Sigmoid colon (tissue), 4 donors: ENCODE results near the gene ITGB5.

Experiments
- CTCF ChIP-seq, 4 experiments: fragments of 450-650 bp in 3 of 4; fragments of 200-600 bp in 1 of 4; IDR thresholded peaks; one replicate each; pipeline ENCODE4 v1.5.1; 2016 to 2019; ENCODE audit warnings: antibody characterized with exemption in 4 of 4, mild to moderate bottlenecking in 3 of 4, moderate library complexity in 2 of 4
- EP300 ChIP-seq, 4 donors: sonication (generic); formaldehyde crosslinking; IDR thresholded peaks; one replicate each; pipeline ENCODE4 v1.6.1; 2017; ENCODE audit warnings: antibody characterized with exemption in 4 of 4
- POLR2A ChIP-seq, 2 donors: fragments of 450-650 bp; IDR thresholded peaks; one replicate each; pipeline ENCODE4 v1.6.1; 2016; ENCODE audit warnings: antibody characterized with exemption in 2 of 2, mild to moderate bottlenecking in 2 of 2, moderate library complexity in 2 of 2
- POLR2AphosphoS5 ChIP-seq, 4 donors: sonication (generic); formaldehyde crosslinking; IDR thresholded peaks; one replicate each; pipeline ENCODE4 v1.6.1; 2017; ENCODE audit warnings: antibody characterized with exemption in 4 of 4

- TF ChIP-seq CTCF (IDR thresholded peaks at IDR 0.05) (no peak), EP300 (IDR thresholded peaks at IDR 0.05) (no peak), POLR2A (IDR thresholded peaks at IDR 0.05) (no peak), POLR2AphosphoS5 (IDR thresholded peaks at IDR 0.05) (no peak)
Observed at GRCh38 chr3:124904835-124905492, 17.8 kb upstream of the ITGB5 start.
